Heart left ventricle (tissue), 16 donors: Measurements from ENCODE around the gene PRKAG2. TPM values are rescaled to one million over a fixed set of nuclear protein-coding genes. Genes with fewer than 3 reads are reported as not detected.
A peak's percentile ranks its signal among the peaks of the same experiment; 100 is the strongest.

Experiments
- ATAC-seq, 4 donors: fragments of 200-7000 bp; cut with Tn5 transposase; one replicate each; pipeline ENCODE4 v1.9.1; 2020 to 2022; ENCODE audit warnings: moderate library complexity in 4 of 4, mild to moderate bottlenecking in 3 of 4, moderate number of reproducible peaks in 1 of 4
- DNase-seq, 5 donors: peaks; one replicate each; pipeline ENCODE4 v3.0.0-alpha.2; 2020
- H3K27ac ChIP-seq, 12 donors: fragments of 200-600 bp; sonication (generic) in 4 of 12; one replicate each; pipeline versions ENCODE4 v1.5.0 to v1.8.0; 2016 to 2022; ENCODE audit warnings: mild to moderate bottlenecking in 2 of 12
- H3K27me3 ChIP-seq, 9 donors: fragments of 200-600 bp; sonication (generic) in 2 of 9; one replicate each; pipeline versions ENCODE4 v1.5.1 to v1.8.0; 2016 to 2022; ENCODE audit warnings: mild to moderate bottlenecking in 3 of 9
- H3K36me3 ChIP-seq, 9 donors: fragments of 200-600 bp; sonication (generic) in 2 of 9; one replicate each; pipeline versions ENCODE4 v1.5.0 to v1.8.0; 2018 to 2022; ENCODE audit warnings: mild to moderate bottlenecking in 2 of 9
- H3K4me1 ChIP-seq, 12 donors: fragments of 200-600 bp; sonication (generic) in 4 of 12; one replicate each; pipeline versions ENCODE4 v1.5.0 to v1.8.0; 2016 to 2022; ENCODE audit warnings: mild to moderate bottlenecking in 3 of 12
- H3K4me3 ChIP-seq, 12 donors: fragments of 200-600 bp; sonication (generic) in 4 of 12; one replicate each; pipeline versions ENCODE4 v1.5.0 to v1.8.0; 2017 to 2022; ENCODE audit warnings: mild to moderate bottlenecking in 9 of 12, moderate library complexity in 4 of 12
- H3K9me3 ChIP-seq, 12 donors: fragments of 200-600 bp; sonication (generic) in 4 of 12; one replicate each; pipeline versions ENCODE4 v1.5.0 to v1.8.0; 2016 to 2022; ENCODE audit warnings: mild to moderate bottlenecking in 1 of 12
- CTCF ChIP-seq, 12 donors: fragments of 200-600 bp; sonication (generic) in 4 of 12; IDR thresholded peaks; one replicate each; pipeline versions ENCODE4 v1.5.0 to v1.8.0; 2018 to 2022; ENCODE audit warnings: antibody characterized with exemption in 12 of 12, mild to moderate bottlenecking in 5 of 12
- POLR2A ChIP-seq, 2 donors: fragments of 450-650 bp; IDR thresholded peaks; one replicate each; pipeline ENCODE4 v1.6.1; 2017; ENCODE audit warnings: antibody characterized with exemption in 2 of 2, mild to moderate bottlenecking in 2 of 2, moderate library complexity in 2 of 2
- WGBS, 4 donors: extraction: QIAGEN DNeasy Blood & Tissue Kit in 2 of 4; methylation state at CpG; one replicate each; pipeline versions ENCODE4 v1.1.5 to v1.1.7; 2013 to 2018; 5-methylcytosine and 5-hydroxymethylcytosine counted together
- intact Hi-C, 10 donors: fragments of 100-400 bp; cut with DNase I; formaldehyde crosslinking; loops; one replicate each; pipeline versions ENCODE4 v1.11.1 to v1.14.2; 2022
- polyA plus RNA-seq, 2 donors: library from polyadenylated mRNA; stranded (reverse); fragments of 200-250 nt; gene quantifications; one replicate each; pipeline ENCODE4 v1.2.3, GENCODE V29; 2013
- total RNA-seq, 9 donors: library from RNA; depleted of rRNA in 2 of 9; stranded (reverse); fragments of >200 nt in 2 of 9; fragmentation: NEBNext Ultra II Directional in 3 of 9; extraction: Animal tissue kit (Norgen Biotek cat#: 25700) in 3 of 9; gene quantifications; one replicate each; pipeline versions ENCODE4 v1.1.0 to v1.2.4, GENCODE V29; 2016 to 2023
- donor health status: ischemic (EF 13 %, LVEDD 7.1; RV severe dilation, severe dysfunction).
- donor health status: healthy with polysubstance abuse.
- donor health status: DM: no; HTN: yes; CAD: no.
- donor health status: DM: no; HTN: no; CAD: no.
- donor health status: ischemic (EF 25% LVEDD 6.9; RV normal size, moderate dysfunction).
- donor health status: ischemic (EF 25% LVEDD 5.7; RV mildly dilated, moderate dysfunction).
- donor health status: healthy.
- donor health status: DM: yes; HTN: yes; CAD: no.
- donor health status: ischemic (EF 35%, LVEDD 5.7; RV mildly dilated, moderate dysfunction).
- donor health status: nonischemic (EF 11% LVEDD 7.7; RV severe dilation, severe dysfunction).
- donor health status: DM: yes; HTN: yes; CAD: no.
- donor health status: PGD.
- donor health status: ischemic (EF 29% LVEDD 5.4; RV normal size, mild dysfunction).
- donor health status: nonischemic (EF 23%, LVEDD 6.1; RV moderate dilation, normal function).

PRKAG2 gene
- total and polyA plus RNA-seq, 11 donors, result 50.2 to 179 (median 108) TPM

GRCh38 chr7:151868396-151869108 is 8.4 kb downstream of the PRKAG2 start:
- TF ChIP-seq POLR2A (IDR thresholded peaks at IDR 0.05) (no peak), CTCF (IDR thresholded peaks at IDR 0.05) (no peak)
- no peaks in the 10 kb centered on the region for H3K9me3 ChIP-seq
- peaks cover 0 to 55% (median 26%) of the 10 kb centered on the region in 12 donors for H3K4me1 ChIP-seq
- DNase-seq (peak in 1 of 5 donors; percentile 37), ATAC-seq (peak; percentile 12 to 53 (median 30))
- H3K27ac ChIP-seq, result peak overlapping the region; percentile 57 to 95 (median 85)
- intact Hi-C loops, result no loop called here
- no peaks in the 10 kb centered on the region for H3K36me3 ChIP-seq
- no peaks in the 10 kb centered on the region for H3K27me3 ChIP-seq
- 36 to 42% (median 40%) methylated on average over 23 of the region's 23 CpGs for WGBS, 4 donors
- peak overlapping the region in 9 of 12 donors; percentile 12 to 41 (median 22) for H3K4me3 ChIP-seq

GRCh38 chr7:151867912-151868311 is 9.0 kb downstream of the PRKAG2 start:
- peak overlapping the region in 9 of 12 donors; percentile 12 to 41 (median 22) for H3K4me3 ChIP-seq
- no peaks in the 10 kb centered on the region for H3K9me3 ChIP-seq
- TF ChIP-seq POLR2A (IDR thresholded peaks at IDR 0.05) (no peak), CTCF (IDR thresholded peaks at IDR 0.05) (no peak)
- intact Hi-C loops, result no loop called here
- 9 to 23% (median 18%) methylated on average over 6 of the region's 6 CpGs for WGBS, 4 donors
- ATAC-seq, result peak; percentile 75 to 88 (median 81)
- H3K27ac ChIP-seq, result peak overlapping the region; percentile 57 to 95 (median 85)
- DNase-seq, result peak; percentile 73 to 89 (median 78)
- H3K4me1 ChIP-seq, result peaks cover 0 to 53% (median 26%) of the 10 kb centered on the region in 12 donors
- no peaks in the 10 kb centered on the region for H3K36me3 ChIP-seq
- H3K27me3 ChIP-seq, result no peaks in the 10 kb centered on the region

GRCh38 chr7:151866761-151867655 is 9.9 kb downstream of the PRKAG2 start:
- Histone ChIP-seq H3K27ac (peak overlapping the region in 6 of 12 donors; percentile 78 to 95 (median 88)), H3K4me1 (peaks cover 0 to 53% (median 26%) of the 10 kb centered on the region in 12 donors)
- TF ChIP-seq CTCF (IDR thresholded peaks at IDR 0.05) (no peak), POLR2A (IDR thresholded peaks at IDR 0.05) (no peak)

GRCh38 chr7:151866028-151866427 is 10.9 kb downstream of the PRKAG2 start:
- peak in 1 of 5 donors; percentile 9 for DNase-seq
- no peak overlapping the region for H3K4me3 ChIP-seq
- 84 to 90% (median 88%) methylated on average over 7 of the region's 7 CpGs for WGBS, 4 donors
- peaks cover 0 to 52% (median 26%) of the 10 kb centered on the region in 12 donors for H3K4me1 ChIP-seq
- no peak for TF ChIP-seq CTCF (IDR thresholded peaks at IDR 0.05)
- TF ChIP-seq POLR2A (IDR thresholded peaks at IDR 0.05), result no peak
- intact Hi-C loops, result no loop called here
- no peak for ATAC-seq
- H3K27ac ChIP-seq, result no peak overlapping the region
- H3K27me3 ChIP-seq, result no peaks in the 10 kb centered on the region
- H3K36me3 ChIP-seq, result no peaks in the 10 kb centered on the region
- H3K9me3 ChIP-seq, result no peaks in the 10 kb centered on the region

More at GRCh38 chr7:151866761-151867655, 9.9 kb downstream of the PRKAG2 start:
- WGBS, 4 donors, result 87 to 91% (median 89%) methylated on average over 11 to 18 of the region's 18 CpGs
- Histone ChIP-seq H3K27me3 (no peaks in the 10 kb centered on the region), H3K36me3 (no peaks in the 10 kb centered on the region), H3K9me3 (no peaks in the 10 kb centered on the region), H3K4me3 (no peak overlapping the region)
- peak in 1 of 5 donors; percentile 19 for DNase-seq
- no peak for ATAC-seq
- intact Hi-C loops, result no loop called here
